GM12878 (cell line): ENCODE measurements around the gene ADA. TPM values are rescaled to one million over a fixed set of nuclear protein-coding genes. Genes with fewer than 3 reads are reported as not detected.

ENCODE experiments used
- ATAC-seq: fragments of 200-7000 bp; cut with Tn5 transposase; 3 replicates; pipeline ENCODE4 v1.9.1; 2020; ENCODE audit warnings: mild to moderate bottlenecking, moderate library complexity
- BruUV-seq: library from RNA; stranded (reverse); fragments of 400-500 nt; replicated peaks from 2 replicates; lab custom pipeline; 2021; lab: Mats Ljungman, UMichigan
- CTCF ChIA-PET: fragments of 300-600 bp; sonication (Branson Sonifier 250); formaldehyde crosslinking; extraction: SDS; loops from one replicate; lab custom pipeline; 2021; ENCODE audit warnings: inconsistent platforms; lab: Yijun Ruan, JAX
- POLR2A ChIA-PET: fragments of 350-600 bp; formaldehyde crosslinking; extraction: SDS; loops from one replicate; lab custom pipeline; 2021; ENCODE audit warnings: inconsistent platforms; lab: Charles Lee
- RAD21 ChIA-PET: fragments of 300-600 bp; sonication (Branson Sonifier 250); formaldehyde crosslinking; loops from one replicate; lab custom pipeline; 2023; ENCODE audit warnings: antibody characterized with exemption; ENCODE audit not compliant: unreplicated experiment; lab: Charles Lee
- SMC1A ChIA-PET: fragments of 300-600 bp; sonication (Branson Sonifier 250); formaldehyde crosslinking; loops from one replicate; lab custom pipeline; 2023; ENCODE audit not compliant: unreplicated experiment, uncharacterized antibody; lab: Charles Lee
- DNase-seq: peaks from one replicate; pipeline ENCODE4 v3.0.0-alpha.2; 2011; ENCODE audit warnings: low read depth, low spot score
- FAIRE-seq: peaks from 3 replicates; lab custom pipeline; 2011; peaks lifted over from hg19 to GRCh38; lab: Jason Lieb, UNC
- H2AFZ ChIP-seq: 2 replicates; pipeline ENCODE4 v1.6.0; 2011; ENCODE audit warnings: low read depth, low read length, control low read depth; ENCODE audit not compliant: control insufficient read depth
- H3K27ac ChIP-seq: 2 replicates; pipeline ENCODE4 v1.5.1; 2011; ENCODE audit warnings: control low read depth; ENCODE audit not compliant: control insufficient read depth, insufficient read depth
- H3K27me3 ChIP-seq, 2 experiments: replicated peaks in 1 of 2; 2 replicates each; pipeline versions ENCODE4 v1.6.0 to v1.6.1; 2011; ENCODE audit warnings: low read length in 1 of 2; ENCODE audit not compliant: control insufficient read depth in 2 of 2, insufficient read depth in 2 of 2
- H3K36me3 ChIP-seq, 2 experiments: 2 replicates each; pipeline ENCODE4 v1.5.1; 2011; ENCODE audit warnings: low read length in 1 of 2; ENCODE audit not compliant: control insufficient read depth in 2 of 2, insufficient read depth in 2 of 2
- H3K4me1 ChIP-seq: 2 replicates; pipeline ENCODE4 v1.6.1; 2011; ENCODE audit warnings: mild to moderate bottlenecking, low read length, moderate library complexity, mixed read lengths; ENCODE audit not compliant: control insufficient read depth, insufficient read depth
- H3K4me2 ChIP-seq: 2 replicates; pipeline ENCODE4 v1.6.0; 2011; ENCODE audit warnings: control low read depth; ENCODE audit not compliant: control insufficient read depth, insufficient read depth
- H3K4me3 ChIP-seq: fragments of 200-600 bp; sonication (generic); 2 replicates; pipeline ENCODE4 v1.5.1; 2016
- H3K79me2 ChIP-seq: 2 replicates; pipeline ENCODE4 v1.6.0; 2011; ENCODE audit warnings: low read length; ENCODE audit not compliant: control insufficient read depth, insufficient read depth
- H3K9ac ChIP-seq: 2 replicates; pipeline ENCODE4 v1.8.0; 2011; ENCODE audit warnings: low read length, control low read depth, mixed read lengths; ENCODE audit not compliant: control insufficient read depth, insufficient read depth
- H3K9me3 ChIP-seq: replicated peaks from 3 replicates; pipeline ENCODE4 v1.5.1; 2011; ENCODE audit warnings: mild to moderate bottlenecking, low read length; ENCODE audit not compliant: control insufficient read depth, insufficient read depth
- H4K20me1 ChIP-seq: 2 replicates; pipeline ENCODE4 v1.6.0; 2011; ENCODE audit not compliant: control insufficient read depth, insufficient read depth
- EED ChIP-seq: sonication (generic); IDR thresholded peaks from 2 replicates; pipeline ENCODE4 v1.6.1; 2016; ENCODE audit warnings: antibody characterized with exemption, low read depth
- ESRRA ChIP-seq: IDR thresholded peaks from 2 replicates; pipeline ENCODE4 v1.6.1; 2012; ENCODE audit warnings: mild to moderate bottlenecking, low read length, improper control_type of control experiment
- LARP7 ChIP-seq: fragments of 450-650 bp; IDR thresholded peaks from 2 replicates; pipeline ENCODE4 v1.6.1; 2017; ENCODE audit warnings: mild to moderate bottlenecking
- MEF2B ChIP-seq: fragments of 450-650 bp; IDR thresholded peaks from 2 replicates; pipeline ENCODE4 v1.6.1; 2018; ENCODE audit warnings: mild to moderate bottlenecking, moderate library complexity; ENCODE audit not compliant: partially characterized antibody, poor library complexity, severe bottlenecking
- NFYB ChIP-seq: IDR thresholded peaks from 2 replicates; pipeline ENCODE4 v1.6.1; 2011; ENCODE audit warnings: low read depth, mild to moderate bottlenecking, low read length, improper control_type of control experiment, moderate library complexity; ENCODE audit not compliant: insufficient read depth
- SIN3A ChIP-seq: IDR thresholded peaks from 2 replicates; pipeline ENCODE4 v1.6.1; 2012; ENCODE audit warnings: low read depth, low read length, improper control_type of control experiment
- SIX5 ChIP-seq: IDR thresholded peaks from 2 replicates; pipeline ENCODE4 v1.6.1; 2011; ENCODE audit warnings: mild to moderate bottlenecking, low read depth, low read length, moderate library complexity; ENCODE audit not compliant: severe bottlenecking
- SMARCA5 ChIP-seq: fragments of 450-650 bp; IDR thresholded peaks from 2 replicates; pipeline ENCODE4 v1.6.1; 2017; ENCODE audit warnings: mild to moderate bottlenecking
- TCF12 ChIP-seq: IDR thresholded peaks from 2 replicates; pipeline ENCODE4 v1.6.1; 2011; ENCODE audit warnings: low read depth, mild to moderate bottlenecking, low read length
- WGBS: methylation state at CpG from one replicate; pipeline ENCODE4 v1.1.6; 2016; ENCODE audit warnings: low lambda C conversion rate; ENCODE audit not compliant: insufficient replicate concordance, insufficient coverage; ENCODE audit errors: missing lambda C conversion rate; 5-methylcytosine and 5-hydroxymethylcytosine counted together
- in situ Hi-C: fragments of 300-500 bp; cut with MboI; formaldehyde crosslinking; loops from 9 replicates; pipeline ENCODE4 v1.14.3; 2018; ENCODE audit warnings: mixed read lengths
- intact Hi-C: fragments of 100-400 bp; cut with micrococcal nuclease; formaldehyde crosslinking; loops from one replicate; pipeline ENCODE4 v1.14.2; 2022; ENCODE audit not compliant: unreplicated experiment
- polyA plus RNA-seq, 11 experiments: library from polyadenylated mRNA; depleted of rRNA in 4 of 11; unstranded in 6 of 11; stranded (reverse) in 5 of 11; fragments of >200 nt; fragmentation: Nextera tagmentation in 4 of 11; fragmentation: Illumina TruSeq in 1 of 11; extraction: Ambion mirVana in 4 of 11; extraction: Trizol in 1 of 11; gene quantifications; 1 replicate in 1 of 11; 2 replicates in 10 of 11; pipeline versions ENCODE4 v1.2.1 to v1.2.3, GENCODE V29; 2011 to 2016; ENCODE audit warnings: inconsistent platforms in 2 of 11, missing spikeins in 2 of 11, low read depth in 1 of 11
- total RNA-seq, 4 experiments: library from RNA; depleted of rRNA in 3 of 4; stranded (reverse); fragments of >200 nt in 3 of 4; fragmentation: Illumina TruSeq in 1 of 4; extraction: Trizol in 1 of 4; gene quantifications; 2 replicates each; pipeline versions ENCODE4 v1.2.1 to v1.2.3, GENCODE V29; 2013 to 2021
- TF ChIP-seq, protein P1 (sequence below): fragments of 450-650 bp; IDR thresholded peaks from 2 replicates; pipeline ENCODE4 v1.6.1; 2017; ENCODE audit warnings: low read depth, mild to moderate bottlenecking, moderate library complexity
- TF ChIP-seq, protein P2 (sequence below): IDR thresholded peaks from 2 replicates; pipeline ENCODE4 v1.6.1; 2012; ENCODE audit warnings: improper control_type of control experiment, low read depth, low read length; ENCODE audit not compliant: insufficient replicate concordance
- TF ChIP-seq, protein P3 (sequence below): IDR thresholded peaks from 2 replicates; pipeline ENCODE4 v1.6.1; 2012; ENCODE audit warnings: mild to moderate bottlenecking, low read depth, low read length

ADA gene
- total and polyA plus RNA-seq, 10 of the 15 experiments (the other 5 are each of a cell fraction or from before 2014, with no cell fraction given) = 40.9 to 217 (median 90.8) TPM

DNA sequence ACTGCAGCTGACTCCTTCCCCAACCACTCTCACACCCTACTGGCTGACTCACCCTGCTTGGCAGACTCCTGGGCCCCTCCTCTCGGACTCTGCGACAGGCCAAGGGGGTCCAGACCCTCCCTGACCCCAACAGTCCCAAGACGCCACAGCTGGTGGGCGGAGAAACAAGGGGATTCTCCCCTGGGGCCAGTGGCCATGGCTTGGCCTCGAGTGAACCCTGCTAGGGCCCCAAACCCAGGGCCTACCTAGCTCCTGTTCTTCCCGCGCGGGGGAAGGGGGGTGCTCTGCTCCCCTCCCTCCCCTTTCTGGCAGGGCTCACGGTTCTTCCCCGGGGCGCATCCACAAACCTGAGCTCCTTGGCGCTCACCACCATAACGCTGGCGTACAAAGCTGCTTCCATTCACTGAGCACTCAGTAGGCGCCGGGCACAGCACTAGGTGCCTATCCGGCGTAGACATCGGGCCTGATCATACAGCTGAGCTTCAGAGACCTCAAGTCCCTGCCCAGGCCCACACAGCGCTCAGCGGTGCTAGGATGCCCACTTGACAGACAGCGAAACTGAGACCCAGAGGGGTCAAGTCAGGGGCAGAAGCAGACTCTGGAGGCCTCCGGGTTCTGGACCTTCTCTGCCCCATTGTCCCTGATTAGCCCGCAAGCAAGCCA lies 597 bp downstream of the ADA start:
- peak overlapping the region; percentile 95 for H3K4me3 ChIP-seq
- in situ Hi-C loops = no loop called here
- peak overlapping the region; percentile 83 for H3K27ac ChIP-seq
- no peak for DNase-seq
- peak overlapping the region; percentile 96 for H3K4me2 ChIP-seq
- no peaks in the 10 kb centered on the region for H4K20me1 ChIP-seq
- H3K4me1 ChIP-seq = peaks cover 47% of the 10 kb centered on the region
- H3K9ac ChIP-seq = peak overlapping the region; percentile 88
- peak; percentile 35 for ATAC-seq
- H3K9me3 ChIP-seq = no peaks in the 10 kb centered on the region
- POLR2A ChIA-PET = interaction anchor here (0.7 to 2.5 kb wide), 13 partner anchors 8 to 176 kb away, joined by 3 to 18 read pairs (median 3); partner anchors contain the start of gene PKIG
- RAD21 ChIA-PET = interaction anchor here (0.9 to 5.1 kb wide), 16 partner anchors 8 to 175 kb away, joined by 3 to 55 read pairs (median 5); partner anchors contain the start of genes PKIG and TTPAL
- no TSS peak for BruUV-seq
- WGBS = 4% methylated on average over 24 of the region's 24 CpGs
- no peak for FAIRE-seq
- peak overlapping the region; percentile 73 for H2AFZ ChIP-seq
- H3K79me2 ChIP-seq = peaks cover 48% of the 10 kb centered on the region
- intact Hi-C loops = no loop called here
- CTCF ChIA-PET = interaction anchor here (0.6 to 8.5 kb wide), 10 partner anchors 13 to 68 kb away, joined by 3 to 134 read pairs (median 4); partner anchors contain the start of gene PKIG
- no peaks in the 10 kb centered on the region for H3K36me3 ChIP-seq
- H3K27me3 ChIP-seq = no peaks in the 10 kb centered on the region
- SMC1A ChIA-PET = interaction anchor here (0.6 to 4.3 kb wide), 14 partner anchors 8 to 175 kb away, joined by 3 to 47 read pairs (median 6); partner anchors contain the start of gene TTPAL
- TF ChIP-seq ESRRA = peak; percentile 43; the same call in 1 of the 2 replicates
- peak; percentile 51 for TF ChIP-seq MEF2B
- TF ChIP-seq SIN3A = 0 out of 2 replicates have a peak, but pooled peaks have one; percentile 21
- 0 out of 2 replicates have a peak, but pooled peaks have one; percentile 21 for TF ChIP-seq EED
- 0 out of 2 replicates have a peak, but pooled peaks have one; percentile 22 for TF ChIP-seq TCF12
- TF ChIP-seq NFYB = no peak
- TF ChIP-seq, protein P1, sequence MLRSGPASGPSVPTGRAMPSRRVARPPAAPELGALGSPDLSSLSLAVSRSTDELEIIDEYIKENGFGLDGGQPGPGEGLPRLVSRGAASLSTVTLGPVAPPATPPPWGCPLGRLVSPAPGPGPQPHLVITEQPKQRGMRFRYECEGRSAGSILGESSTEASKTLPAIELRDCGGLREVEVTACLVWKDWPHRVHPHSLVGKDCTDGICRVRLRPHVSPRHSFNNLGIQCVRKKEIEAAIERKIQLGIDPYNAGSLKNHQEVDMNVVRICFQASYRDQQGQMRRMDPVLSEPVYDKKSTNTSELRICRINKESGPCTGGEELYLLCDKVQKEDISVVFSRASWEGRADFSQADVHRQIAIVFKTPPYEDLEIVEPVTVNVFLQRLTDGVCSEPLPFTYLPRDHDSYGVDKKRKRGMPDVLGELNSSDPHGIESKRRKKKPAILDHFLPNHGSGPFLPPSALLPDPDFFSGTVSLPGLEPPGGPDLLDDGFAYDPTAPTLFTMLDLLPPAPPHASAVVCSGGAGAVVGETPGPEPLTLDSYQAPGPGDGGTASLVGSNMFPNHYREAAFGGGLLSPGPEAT = no peak
- TF ChIP-seq SMARCA5 = peak; percentile 74
- TF ChIP-seq SIX5 = no peak
- TF ChIP-seq, protein P2, sequence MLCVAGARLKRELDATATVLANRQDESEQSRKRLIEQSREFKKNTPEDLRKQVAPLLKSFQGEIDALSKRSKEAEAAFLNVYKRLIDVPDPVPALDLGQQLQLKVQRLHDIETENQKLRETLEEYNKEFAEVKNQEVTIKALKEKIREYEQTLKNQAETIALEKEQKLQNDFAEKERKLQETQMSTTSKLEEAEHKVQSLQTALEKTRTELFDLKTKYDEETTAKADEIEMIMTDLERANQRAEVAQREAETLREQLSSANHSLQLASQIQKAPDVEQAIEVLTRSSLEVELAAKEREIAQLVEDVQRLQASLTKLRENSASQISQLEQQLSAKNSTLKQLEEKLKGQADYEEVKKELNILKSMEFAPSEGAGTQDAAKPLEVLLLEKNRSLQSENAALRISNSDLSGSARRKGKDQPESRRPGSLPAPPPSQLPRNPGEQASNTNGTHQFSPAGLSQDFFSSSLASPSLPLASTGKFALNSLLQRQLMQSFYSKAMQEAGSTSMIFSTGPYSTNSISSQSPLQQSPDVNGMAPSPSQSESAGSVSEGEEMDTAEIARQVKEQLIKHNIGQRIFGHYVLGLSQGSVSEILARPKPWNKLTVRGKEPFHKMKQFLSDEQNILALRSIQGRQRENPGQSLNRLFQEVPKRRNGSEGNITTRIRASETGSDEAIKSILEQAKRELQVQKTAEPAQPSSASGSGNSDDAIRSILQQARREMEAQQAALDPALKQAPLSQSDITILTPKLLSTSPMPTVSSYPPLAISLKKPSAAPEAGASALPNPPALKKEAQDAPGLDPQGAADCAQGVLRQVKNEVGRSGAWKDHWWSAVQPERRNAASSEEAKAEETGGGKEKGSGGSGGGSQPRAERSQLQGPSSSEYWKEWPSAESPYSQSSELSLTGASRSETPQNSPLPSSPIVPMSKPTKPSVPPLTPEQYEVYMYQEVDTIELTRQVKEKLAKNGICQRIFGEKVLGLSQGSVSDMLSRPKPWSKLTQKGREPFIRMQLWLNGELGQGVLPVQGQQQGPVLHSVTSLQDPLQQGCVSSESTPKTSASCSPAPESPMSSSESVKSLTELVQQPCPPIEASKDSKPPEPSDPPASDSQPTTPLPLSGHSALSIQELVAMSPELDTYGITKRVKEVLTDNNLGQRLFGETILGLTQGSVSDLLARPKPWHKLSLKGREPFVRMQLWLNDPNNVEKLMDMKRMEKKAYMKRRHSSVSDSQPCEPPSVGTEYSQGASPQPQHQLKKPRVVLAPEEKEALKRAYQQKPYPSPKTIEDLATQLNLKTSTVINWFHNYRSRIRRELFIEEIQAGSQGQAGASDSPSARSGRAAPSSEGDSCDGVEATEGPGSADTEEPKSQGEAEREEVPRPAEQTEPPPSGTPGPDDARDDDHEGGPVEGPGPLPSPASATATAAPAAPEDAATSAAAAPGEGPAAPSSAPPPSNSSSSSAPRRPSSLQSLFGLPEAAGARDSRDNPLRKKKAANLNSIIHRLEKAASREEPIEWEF = no peak
- TF ChIP-seq, protein P3, sequence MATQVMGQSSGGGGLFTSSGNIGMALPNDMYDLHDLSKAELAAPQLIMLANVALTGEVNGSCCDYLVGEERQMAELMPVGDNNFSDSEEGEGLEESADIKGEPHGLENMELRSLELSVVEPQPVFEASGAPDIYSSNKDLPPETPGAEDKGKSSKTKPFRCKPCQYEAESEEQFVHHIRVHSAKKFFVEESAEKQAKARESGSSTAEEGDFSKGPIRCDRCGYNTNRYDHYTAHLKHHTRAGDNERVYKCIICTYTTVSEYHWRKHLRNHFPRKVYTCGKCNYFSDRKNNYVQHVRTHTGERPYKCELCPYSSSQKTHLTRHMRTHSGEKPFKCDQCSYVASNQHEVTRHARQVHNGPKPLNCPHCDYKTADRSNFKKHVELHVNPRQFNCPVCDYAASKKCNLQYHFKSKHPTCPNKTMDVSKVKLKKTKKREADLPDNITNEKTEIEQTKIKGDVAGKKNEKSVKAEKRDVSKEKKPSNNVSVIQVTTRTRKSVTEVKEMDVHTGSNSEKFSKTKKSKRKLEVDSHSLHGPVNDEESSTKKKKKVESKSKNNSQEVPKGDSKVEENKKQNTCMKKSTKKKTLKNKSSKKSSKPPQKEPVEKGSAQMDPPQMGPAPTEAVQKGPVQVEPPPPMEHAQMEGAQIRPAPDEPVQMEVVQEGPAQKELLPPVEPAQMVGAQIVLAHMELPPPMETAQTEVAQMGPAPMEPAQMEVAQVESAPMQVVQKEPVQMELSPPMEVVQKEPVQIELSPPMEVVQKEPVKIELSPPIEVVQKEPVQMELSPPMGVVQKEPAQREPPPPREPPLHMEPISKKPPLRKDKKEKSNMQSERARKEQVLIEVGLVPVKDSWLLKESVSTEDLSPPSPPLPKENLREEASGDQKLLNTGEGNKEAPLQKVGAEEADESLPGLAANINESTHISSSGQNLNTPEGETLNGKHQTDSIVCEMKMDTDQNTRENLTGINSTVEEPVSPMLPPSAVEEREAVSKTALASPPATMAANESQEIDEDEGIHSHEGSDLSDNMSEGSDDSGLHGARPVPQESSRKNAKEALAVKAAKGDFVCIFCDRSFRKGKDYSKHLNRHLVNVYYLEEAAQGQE = no peak
- peak; percentile 18; the same call in 1 of the 2 replicates for TF ChIP-seq LARP7
